ENCODE measurements around the gene NFAT5. TPM values are rescaled to one million over a fixed set of nuclear protein-coding genes. Genes with fewer than 3 reads are reported as not detected.
A peak's percentile ranks its signal among the peaks of the same experiment; 100 is the strongest.

The NFAT5 gene
- total and polyA plus RNA-seq, 3 donors from 2014 or later = 20.5 to 101 (median 72.4) TPM

GRCh38 chr16:69732101-69732500 lies 166.3 kb downstream of the NFAT5 start:
- H3K4me3 ChIP-seq = no peak overlapping the region
- no peaks in the 10 kb centered on the region for H3K27me3 ChIP-seq
- no peaks in the 10 kb centered on the region for H3K9me3 ChIP-seq
- intact Hi-C loops (cut with DNase I; ENCODE audit: low total_unique reads) = no loop called here
- no peak overlapping the region for H3K27ac ChIP-seq
- peaks cover 5% of the 10 kb centered on the region for H3K4me1 ChIP-seq
- TF ChIP-seq CTCF (IDR thresholded peaks at IDR 0.05) (no peak), POLR2A (IDR thresholded peaks at IDR 0.05) (no peak)
- no peak for DNase-seq
- WGBS, 2 donors = 93% methylated on average over 6 of the region's 6 CpGs
- no peaks in the 10 kb centered on the region for H3K36me3 ChIP-seq (ENCODE audit: low read depth, missing control alignments)

- H3K36me3 ChIP-seq (ENCODE audit: low read depth, missing control alignments) = no peaks in the 10 kb centered on the region
- H3K27ac ChIP-seq = peak overlapping the region in 1 of 2 donors; percentile 34
- H3K9me3 ChIP-seq = no peaks in the 10 kb centered on the region
- DNase-seq = no peak
- WGBS, 2 donors = 62 to 67% methylated on average over 8 of the region's 8 CpGs
- peaks cover 4% of the 10 kb centered on the region for H3K4me1 ChIP-seq
- no peaks in the 10 kb centered on the region for H3K27me3 ChIP-seq
- intact Hi-C loops (cut with DNase I; ENCODE audit: low total_unique reads) = no loop called here
- no peak overlapping the region for H3K4me3 ChIP-seq
- TF ChIP-seq CTCF (IDR thresholded peaks at IDR 0.05) (no peak), POLR2A (IDR thresholded peaks at IDR 0.05) (no peak)
Observed at GRCh38 chr16:69741519-69741918, 175.8 kb downstream of the NFAT5 start.

GRCh38 chr16:69741951-69742904 lies 176.5 kb downstream of the NFAT5 start:
- no peaks in the 10 kb centered on the region for H3K36me3 ChIP-seq (ENCODE audit: low read depth, missing control alignments)
- no peak overlapping the region for H3K4me3 ChIP-seq
- H3K27me3 ChIP-seq = no peaks in the 10 kb centered on the region
- intact Hi-C loops (cut with DNase I; ENCODE audit: low total_unique reads) = no loop called here
- H3K4me1 ChIP-seq = peaks cover 8% of the 10 kb centered on the region
- peak overlapping the region in 1 of 2 donors; percentile 34 for H3K27ac ChIP-seq
- peak; percentile 78 for DNase-seq
- TF ChIP-seq POLR2A (IDR thresholded peaks at IDR 0.05) (no peak), CTCF (IDR thresholded peaks at IDR 0.05) (no peak)
- WGBS, 2 donors = 79 to 85% methylated on average over 29 to 38 of the region's 41 CpGs
- no peaks in the 10 kb centered on the region for H3K9me3 ChIP-seq

- Histone ChIP-seq H3K27ac (no peak overlapping the region), H3K36me3 (ENCODE audit: low read depth, missing control alignments) (no peaks in the 10 kb centered on the region), H3K27me3 (no peaks in the 10 kb centered on the region), H3K9me3 (no peaks in the 10 kb centered on the region), H3K4me3 (no peak overlapping the region), H3K4me1 (peaks cover 14% of the 10 kb centered on the region)
- TF ChIP-seq CTCF (IDR thresholded peaks at IDR 0.05) (no peak), POLR2A (IDR thresholded peaks at IDR 0.05) (no peak)
- DNase-seq = no peak
- WGBS, 2 donors = 93 to 95% methylated on average over 31 to 35 of the region's 35 CpGs
- intact Hi-C loops (cut with DNase I; ENCODE audit: low total_unique reads) = no loop called here
Observed at GRCh38 chr16:69744363-69745231, 178.8 kb downstream of the NFAT5 start.

Measured in testis (tissue), 3 donors.